GM19099 (cell line): ENCODE measurements around the gene GRID1.

Experiments
- POLR2A ChIP-seq: IDR thresholded peaks from 3 replicates; pipeline ENCODE4 v1.6.1; 2011; ENCODE audit warnings: low read depth; ENCODE audit not compliant: insufficient read length; ENCODE audit errors: extremely low read depth

The GRID1 gene

GRCh38 chr10:86218842-86219241, 147.8 kb downstream of the GRID1 start:
- TF ChIP-seq POLR2A: no peak

- no peak for TF ChIP-seq POLR2A
Measured at GRCh38 chr10:86218160-86218559, 148.4 kb downstream of the GRID1 start.

GRCh38 chr10:86217371-86218080, 149.1 kb downstream of the GRID1 start:
- TF ChIP-seq POLR2A: no peak

GRCh38 chr10:86216886-86217285, 149.7 kb downstream of the GRID1 start:
- TF ChIP-seq POLR2A: no peak

GRCh38 chr10:86215712-86216111, 150.9 kb downstream of the GRID1 start:
- no peak for TF ChIP-seq POLR2A

- no peak for TF ChIP-seq POLR2A
Measured at GRCh38 chr10:86215046-86215445, 151.5 kb downstream of the GRID1 start.

GRCh38 chr10:86213148-86213547, 153.4 kb downstream of the GRID1 start:
- TF ChIP-seq POLR2A: no peak

GRCh38 chr10:86212391-86212700, 154.2 kb downstream of the GRID1 start:
- no peak for TF ChIP-seq POLR2A

GRCh38 chr10:86211691-86212390, 154.8 kb downstream of the GRID1 start:
- TF ChIP-seq POLR2A: no peak

- TF ChIP-seq POLR2A: no peak
Measured at GRCh38 chr10:86210416-86210815, 156.2 kb downstream of the GRID1 start.

GRCh38 chr10:86209726-86210125, 156.9 kb downstream of the GRID1 start:
- no peak for TF ChIP-seq POLR2A

- no peak for TF ChIP-seq POLR2A
Measured at GRCh38 chr10:86207226-86207625, 159.4 kb downstream of the GRID1 start.

GRCh38 chr10:86206240-86206579, 160.4 kb downstream of the GRID1 start:
- TF ChIP-seq POLR2A: no peak

GRCh38 chr10:86205306-86206239, 161.0 kb downstream of the GRID1 start:
- no peak for TF ChIP-seq POLR2A

GRCh38 chr10:86204421-86205305, 161.9 kb downstream of the GRID1 start:
- TF ChIP-seq POLR2A: no peak

- no peak for TF ChIP-seq POLR2A
Measured at GRCh38 chr10:86203162-86203905, 163.3 kb downstream of the GRID1 start.
